ENCODE data around the gene ANKUB1.

The ANKUB1 gene

GRCh38 chr3:149753717-149754116 lies 38.6 kb downstream of the ANKUB1 start:
- no peak for DNase-seq

GRCh38 chr3:149752788-149753136 lies 39.6 kb downstream of the ANKUB1 start:
- DNase-seq: no peak

GRCh38 chr3:149752051-149752787 lies 40.1 kb downstream of the ANKUB1 start, which contains the start of gene COMMD2:
COMMD2 (minus strand) TSS chr3:149752489; CDS start chr3:149752444, 45 bp downstream.
- DNase-seq: peak; percentile 82

- DNase-seq: no peak
Observed at GRCh38 chr3:149751551-149751950, 40.8 kb downstream of the ANKUB1 start.

- no peak for DNase-seq
Observed at GRCh38 chr3:149744606-149745005, 47.7 kb downstream of the ANKUB1 start.

- no peak for DNase-seq
Observed at GRCh38 chr3:149744151-149744550, 48.2 kb downstream of the ANKUB1 start.

- no peak for DNase-seq
Observed at GRCh38 chr3:149739396-149739795, 53.0 kb downstream of the ANKUB1 start.

- no peak for DNase-seq
Observed at GRCh38 chr3:149738876-149739275, 53.5 kb downstream of the ANKUB1 start.

- DNase-seq: no peak
Observed at GRCh38 chr3:149736953-149737205, 55.5 kb downstream of the ANKUB1 start.

- DNase-seq: peak; percentile 16
Observed at GRCh38 chr3:149736175-149736952, 56.0 kb downstream of the ANKUB1 start.

- no peak for DNase-seq
Observed at GRCh38 chr3:149732234-149732633, 60.1 kb downstream of the ANKUB1 start.

- DNase-seq: no peak
Observed at GRCh38 chr3:149727656-149728055, 64.7 kb downstream of the ANKUB1 start.

- no peak for DNase-seq
Observed at GRCh38 chr3:149726716-149727407, 65.5 kb downstream of the ANKUB1 start.

GRCh38 chr3:149723781-149724180 lies 68.6 kb downstream of the ANKUB1 start:
- no peak for DNase-seq

GRCh38 chr3:149720918-149721317 lies 71.4 kb downstream of the ANKUB1 start:
- DNase-seq: no peak

- peak; percentile 56 for DNase-seq
Observed at GRCh38 chr3:149717391-149718056, 74.8 kb downstream of the ANKUB1 start.

GRCh38 chr3:149716984-149717383 lies 75.4 kb downstream of the ANKUB1 start:
- no peak for DNase-seq

GRCh38 chr3:149715247-149715646 lies 77.1 kb downstream of the ANKUB1 start:
- no peak for DNase-seq

GRCh38 chr3:149713730-149714654 lies 78.4 kb downstream of the ANKUB1 start:
- DNase-seq: no peak
